VCaP (cell line): ENCODE data around the gene ST7.

ENCODE experiments used
- H3K27ac ChIP-seq: fragments of 450-650 bp; 2 replicates; pipeline ENCODE4 v1.5.1; 2017
- CTCF ChIP-seq: fragments of 450-650 bp; conservative IDR thresholded peaks from 2 replicates; pipeline ENCODE4 v1.5.1; 2017; ENCODE audit warnings: mild to moderate bottlenecking, moderate library complexity

ST7 gene

DNA sequence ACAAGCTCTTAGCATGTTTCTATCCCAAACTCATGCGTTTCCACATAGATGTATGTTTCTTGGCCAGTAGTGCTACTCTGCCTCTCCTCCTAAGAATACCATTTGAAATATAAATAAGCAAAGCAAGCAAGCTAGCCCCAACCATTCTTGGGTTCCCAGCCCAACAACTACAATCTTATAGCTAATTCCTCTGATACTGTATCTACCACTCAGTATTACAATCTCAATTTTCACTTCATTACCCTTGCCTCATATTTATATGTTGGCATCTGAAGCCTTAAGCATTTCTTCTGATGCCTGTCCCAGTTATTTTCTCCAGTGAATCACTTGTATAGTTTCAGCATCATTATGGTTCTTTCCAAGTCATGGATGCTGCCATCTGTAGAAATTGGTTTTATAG, 181.1 kb downstream of the ST7 start:
- no peak for TF ChIP-seq CTCF
- H3K27ac ChIP-seq: no peak overlapping the region

- TF ChIP-seq CTCF: no peak
- no peak overlapping the region for H3K27ac ChIP-seq
These were observed 181.7 kb downstream of the ST7 start for GRCh38 chr7:117134889-117135552.

DNA sequence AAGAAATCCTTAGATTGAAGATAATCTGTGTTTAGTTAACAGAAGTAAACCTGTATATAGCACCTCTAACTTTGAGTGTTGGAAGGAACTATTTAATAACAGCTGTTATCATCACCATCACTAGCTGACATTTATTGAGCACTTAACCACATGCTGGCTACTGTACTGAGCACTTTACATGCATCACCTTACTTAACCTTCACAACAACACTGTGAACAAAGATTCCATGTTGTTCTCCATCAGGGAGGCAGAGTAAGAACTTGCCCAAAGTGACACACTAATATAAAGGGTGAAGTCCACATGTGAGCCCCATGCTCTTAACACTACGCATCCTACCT, 182.2 kb downstream of the ST7 start:
- H3K27ac ChIP-seq: no peak overlapping the region
- no peak for TF ChIP-seq CTCF

DNA sequence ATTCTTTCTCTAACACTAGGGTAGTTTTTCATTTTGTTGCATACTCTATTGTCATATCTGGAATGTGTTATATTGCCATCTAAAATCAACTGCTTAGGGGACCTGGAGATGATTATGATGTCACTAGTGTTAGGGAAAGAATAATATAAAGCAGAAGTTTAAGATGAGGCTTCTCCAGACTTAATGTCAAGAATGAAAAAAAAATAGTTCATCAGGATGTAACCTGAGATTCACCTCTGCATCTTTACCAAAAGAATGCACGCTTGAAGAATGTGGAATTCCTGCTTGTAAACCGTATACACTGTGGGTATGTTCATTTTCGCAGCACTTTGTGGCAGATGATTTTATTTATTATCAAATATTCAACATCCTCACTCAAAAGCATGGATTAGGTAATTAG, 184.6 kb downstream of the ST7 start:
- TF ChIP-seq CTCF: no peak
- H3K27ac ChIP-seq: no peak overlapping the region

- no peak for TF ChIP-seq CTCF
- no peak overlapping the region for H3K27ac ChIP-seq
These were observed 185.2 kb downstream of the ST7 start for GRCh38 chr7:117138495-117138894.

DNA sequence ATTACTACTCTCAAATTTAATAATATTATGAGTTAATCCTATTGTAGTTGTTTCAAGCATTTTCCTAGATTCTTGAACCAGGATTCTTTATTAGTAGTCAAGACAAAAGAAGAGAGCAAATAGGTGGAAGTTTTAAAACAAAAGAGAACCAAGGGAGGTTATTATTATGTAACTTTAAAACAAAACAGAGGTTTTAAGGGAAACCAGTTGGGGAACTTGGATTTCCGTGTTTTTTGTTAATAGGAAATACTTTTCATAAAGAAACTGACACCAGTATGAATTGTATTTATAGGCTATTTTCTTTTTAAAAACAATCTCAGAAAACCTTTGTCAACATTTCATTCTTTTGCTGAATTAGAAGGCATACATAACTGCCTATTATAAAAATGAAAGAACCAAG, 185.7 kb downstream of the ST7 start:
- no peak overlapping the region for H3K27ac ChIP-seq
- TF ChIP-seq CTCF: no peak

DNA sequence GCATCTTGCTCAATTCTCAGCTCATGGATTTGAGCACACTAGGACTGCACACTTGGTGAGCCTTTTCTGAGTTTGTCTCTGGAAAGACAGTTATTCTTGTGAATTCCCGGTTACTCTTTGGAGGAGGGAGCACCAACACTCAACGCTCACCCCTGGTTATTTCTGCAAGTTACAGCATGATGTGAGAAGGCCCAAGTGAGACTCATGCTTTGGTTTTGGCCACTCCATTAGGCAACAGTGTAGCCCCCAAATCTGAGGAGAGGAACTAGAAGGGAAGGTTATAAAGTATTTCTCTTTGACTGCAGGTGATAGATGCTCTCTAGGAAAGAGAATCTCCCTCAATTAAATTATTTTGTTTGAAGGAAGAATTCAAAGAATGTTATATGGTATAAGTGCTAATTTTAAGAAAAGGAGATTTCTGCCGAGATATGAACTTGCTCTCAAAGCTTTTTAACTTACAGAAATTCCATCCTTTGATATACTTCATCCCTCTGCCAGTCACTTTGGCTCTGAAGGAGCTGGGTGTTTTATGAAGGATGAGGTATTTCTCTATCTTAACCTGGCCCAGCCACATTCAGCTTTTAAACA, 186.2 kb downstream of the ST7 start:
- no peak for TF ChIP-seq CTCF
- H3K27ac ChIP-seq: no peak overlapping the region
